Type B pancreatic cell (in vitro differentiated cells): ENCODE measurements around the gene SAP30. TPM values are rescaled to one million over a fixed set of nuclear protein-coding genes. Genes with fewer than 3 reads are reported as not detected.

Experiments used
- DNase-seq: peaks from one replicate; pipeline ENCODE4 v3.0.0; 2021; ENCODE audit warnings: mixed read lengths; ENCODE audit not compliant: unreplicated experiment; ENCODE audit errors: extremely low spot score
- H3K27ac Mint-ChIP-seq: 2 replicates; pipeline ENCODE4 v1.8.0; 2021; ENCODE audit warnings: mild to moderate bottlenecking, mixed read lengths
- H3K27me3 Mint-ChIP-seq: 2 replicates; pipeline ENCODE4 v1.8.0; 2021; ENCODE audit warnings: mixed read lengths
- H3K36me3 Mint-ChIP-seq: 2 replicates; pipeline ENCODE4 v1.8.0; 2021; ENCODE audit warnings: mixed read lengths
- H3K4me1 Mint-ChIP-seq: one replicate; pipeline ENCODE4 v1.8.0; 2021; ENCODE audit warnings: mixed read lengths; ENCODE audit not compliant: unreplicated experiment
- H3K4me3 Mint-ChIP-seq: 2 replicates; pipeline ENCODE4 v1.8.0; 2021; ENCODE audit warnings: mild to moderate bottlenecking, mixed read lengths
- H3K9me3 Mint-ChIP-seq: 2 replicates; pipeline ENCODE4 v1.8.0; 2021; ENCODE audit warnings: mixed read lengths
- CTCF ChIP-seq: fragments of 200-600 bp; sonication (generic); conservative IDR thresholded peaks from 2 replicates; pipeline ENCODE4 v1.5.0; 2021; ENCODE audit warnings: antibody characterized with exemption, mild to moderate bottlenecking
- total RNA-seq: library from RNA; stranded (reverse); gene quantifications from 2 replicates; pipeline ENCODE4 v1.2.1, GENCODE V29; 2021; ENCODE audit warnings: low replicate concordance

SAP30 gene
- total RNA-seq, 1 donor from 2014 or later: 21.3 TPM

GRCh38 chr4:173362666-173363065 lies 8.1 kb upstream of the SAP30 start:
- Mint-ChIP-seq H3K9me3 (no peaks in the 10 kb centered on the region), H3K4me1 (no peaks in the 10 kb centered on the region), H3K4me3 (no peak overlapping the region), H3K27me3 (no peaks in the 10 kb centered on the region), H3K27ac (no peak overlapping the region), H3K36me3 (no peaks in the 10 kb centered on the region)
- no peak for TF ChIP-seq CTCF
- DNase-seq: no peak

- H3K4me3 Mint-ChIP-seq: no peak overlapping the region
- no peak for DNase-seq
- H3K36me3 Mint-ChIP-seq: no peaks in the 10 kb centered on the region
- peaks cover 4% of the 10 kb centered on the region for H3K4me1 Mint-ChIP-seq
- TF ChIP-seq CTCF: no peak
- no peaks in the 10 kb centered on the region for H3K9me3 Mint-ChIP-seq
- no peak overlapping the region for H3K27ac Mint-ChIP-seq
- H3K27me3 Mint-ChIP-seq: no peaks in the 10 kb centered on the region
Measured at GRCh38 chr4:173365359-173365996, 5.3 kb upstream of the SAP30 start.

- H3K27me3 Mint-ChIP-seq: no peaks in the 10 kb centered on the region
- no peaks in the 10 kb centered on the region for H3K9me3 Mint-ChIP-seq
- no peak for DNase-seq
- H3K4me1 Mint-ChIP-seq: peaks cover 4% of the 10 kb centered on the region
- H3K36me3 Mint-ChIP-seq: no peaks in the 10 kb centered on the region
- peak overlapping the region; percentile 47 for H3K4me3 Mint-ChIP-seq
- no peak for TF ChIP-seq CTCF
- H3K27ac Mint-ChIP-seq: no peak overlapping the region
Measured at GRCh38 chr4:173367285-173367684, 3.5 kb upstream of the SAP30 start.

- Mint-ChIP-seq H3K4me3 (no peak overlapping the region), H3K9me3 (no peaks in the 10 kb centered on the region), H3K4me1 (peaks cover 7% of the 10 kb centered on the region), H3K27me3 (no peaks in the 10 kb centered on the region), H3K36me3 (no peaks in the 10 kb centered on the region), H3K27ac (no peak overlapping the region)
- no peak for DNase-seq
- no peak for TF ChIP-seq CTCF
Measured at GRCh38 chr4:173367946-173368345, 2.8 kb upstream of the SAP30 start.

- H3K4me3 Mint-ChIP-seq: peak overlapping the region; percentile 100
- no peaks in the 10 kb centered on the region for H3K27me3 Mint-ChIP-seq
- H3K36me3 Mint-ChIP-seq: no peaks in the 10 kb centered on the region
- no peaks in the 10 kb centered on the region for H3K9me3 Mint-ChIP-seq
- DNase-seq: no peak
- peak overlapping the region; percentile 96 for H3K27ac Mint-ChIP-seq
- TF ChIP-seq CTCF: no peak
- peaks cover 12% of the 10 kb centered on the region for H3K4me1 Mint-ChIP-seq
Measured at GRCh38 chr4:173370130-173370476, 651 bp upstream of the SAP30 start.
